Sigmoid colon (tissue), 3 donors: ENCODE results near the gene TPCN1.

ENCODE experiments used
- CTCF ChIP-seq, 4 experiments: fragments of 450-650 bp in 3 of 4; fragments of 200-600 bp in 1 of 4; IDR thresholded peaks; one replicate each; pipeline ENCODE4 v1.5.1; 2016 to 2019; ENCODE audit warnings: antibody characterized with exemption in 4 of 4, mild to moderate bottlenecking in 3 of 4, moderate library complexity in 2 of 4
- POLR2A ChIP-seq, 2 donors: fragments of 450-650 bp; IDR thresholded peaks; one replicate each; pipeline ENCODE4 v1.6.1; 2016; ENCODE audit warnings: antibody characterized with exemption in 2 of 2, mild to moderate bottlenecking in 2 of 2, moderate library complexity in 2 of 2

GRCh38 chr12:113267621-113268020 is 46.4 kb downstream of the TPCN1 start:
- no peak for TF ChIP-seq CTCF (IDR thresholded peaks at IDR 0.05)
- TF ChIP-seq POLR2A (IDR thresholded peaks at IDR 0.05) = no peak
